Fibroblast of lung (primary cell): ENCODE data around the gene DPH5. TPM values are rescaled to one million over a fixed set of nuclear protein-coding genes. Genes with fewer than 3 reads are reported as not detected.

Source experiments
- DNase-seq, 2 donors: peaks; one replicate each; pipeline versions ENCODE4 v3.0.0 to v3.0.0-alpha.2; 2010; ENCODE audit warnings: low read depth in 2 of 2
- H2AFZ ChIP-seq: 2 replicates; pipeline ENCODE4 v1.5.1; 2012; ENCODE audit warnings: low read length, control low read depth, inconsistent platforms
- H3K27ac ChIP-seq: 2 replicates; pipeline ENCODE4 v1.5.1; 2011; ENCODE audit warnings: low read length, control low read depth; ENCODE audit not compliant: insufficient read depth
- H3K27me3 ChIP-seq: 2 replicates; pipeline ENCODE4 v1.5.1; 2011; ENCODE audit warnings: mild to moderate bottlenecking, low read length; ENCODE audit not compliant: control insufficient read depth, insufficient read depth
- H3K36me3 ChIP-seq: 2 replicates; pipeline ENCODE4 v1.5.1; 2011; ENCODE audit warnings: low read length; ENCODE audit not compliant: control insufficient read depth, insufficient read depth
- H3K4me1 ChIP-seq: 2 replicates; pipeline ENCODE4 v1.5.1; 2011; ENCODE audit warnings: low read length; ENCODE audit not compliant: control insufficient read depth, insufficient read depth; ENCODE audit errors: extremely low read depth
- H3K4me2 ChIP-seq: 2 replicates; pipeline ENCODE4 v1.5.1; 2011; ENCODE audit warnings: low read length, control low read depth; ENCODE audit not compliant: insufficient read depth; ENCODE audit errors: extremely low read depth
- H3K4me3 ChIP-seq, 4 experiments: fragments of 200-600 bp in 1 of 4; sonication (generic) in 1 of 4; replicated peaks in 1 of 4; 2 replicates each; pipeline ENCODE4 v1.5.1; 2011 to 2016; ENCODE audit warnings: low read length in 4 of 4, low read depth in 3 of 4, mild to moderate bottlenecking in 3 of 4, control low read depth in 2 of 4, inconsistent platforms in 1 of 4, mixed read lengths in 1 of 4; ENCODE audit not compliant: insufficient read depth in 1 of 4; ENCODE audit errors: control extremely low read depth in 1 of 4
- H3K79me2 ChIP-seq: 2 replicates; pipeline ENCODE4 v1.5.1; 2012; ENCODE audit warnings: mild to moderate bottlenecking, low read length, inconsistent platforms; ENCODE audit not compliant: control insufficient read depth, insufficient read depth
- H3K9ac ChIP-seq: 2 replicates; pipeline ENCODE4 v1.5.1; 2011; ENCODE audit warnings: mild to moderate bottlenecking, low read length, control low read depth; ENCODE audit not compliant: insufficient read depth
- H3K9me3 ChIP-seq: 2 replicates; pipeline ENCODE4 v1.5.1; 2012; ENCODE audit warnings: low read depth, low read length; ENCODE audit not compliant: control insufficient read depth, insufficient read depth
- H4K20me1 ChIP-seq: 2 replicates; pipeline ENCODE4 v1.5.1; 2011; ENCODE audit warnings: low read length; ENCODE audit not compliant: control insufficient read depth, insufficient read depth; ENCODE audit errors: extremely low read depth
- EZH2 ChIP-seq: IDR thresholded peaks from 2 replicates; pipeline ENCODE4 v1.5.1; 2012; ENCODE audit warnings: low read length, control low read depth, mild to moderate bottlenecking; ENCODE audit errors: missing control alignments
- polyA plus RNA-seq, 2 donors: library from polyadenylated mRNA; depleted of rRNA in 1 of 2; stranded (reverse) in 1 of 2; unstranded in 1 of 2; fragments of >200 nt; gene quantifications; 2 replicates each; pipeline ENCODE4 v1.2.1, GENCODE V29; 2011 to 2012; ENCODE audit warnings: missing spikeins in 1 of 2
- total RNA-seq: library from RNA; depleted of rRNA; stranded (reverse); fragments of >200 nt; gene quantifications from 2 replicates; pipeline ENCODE4 v1.2.1, GENCODE V29; 2014
- TF ChIP-seq, protein P1 (sequence below), 2 donors: IDR thresholded peaks in 1 of 2; conservative IDR thresholded peaks in 1 of 2; 1 replicate in 1 of 2; 2 replicates in 1 of 2; pipeline ENCODE4 v1.5.1; 2011 to 2012; ENCODE audit warnings: low read length in 2 of 2, control low read depth in 1 of 2, inconsistent platforms in 1 of 2, low read depth in 1 of 2, mild to moderate bottlenecking in 1 of 2

Gene DPH5
- total and polyA plus RNA-seq, 2 donors (not counting 1 experiment from before 2014, with no cell fraction given), result 39.8 to 40.8 TPM

DNA sequence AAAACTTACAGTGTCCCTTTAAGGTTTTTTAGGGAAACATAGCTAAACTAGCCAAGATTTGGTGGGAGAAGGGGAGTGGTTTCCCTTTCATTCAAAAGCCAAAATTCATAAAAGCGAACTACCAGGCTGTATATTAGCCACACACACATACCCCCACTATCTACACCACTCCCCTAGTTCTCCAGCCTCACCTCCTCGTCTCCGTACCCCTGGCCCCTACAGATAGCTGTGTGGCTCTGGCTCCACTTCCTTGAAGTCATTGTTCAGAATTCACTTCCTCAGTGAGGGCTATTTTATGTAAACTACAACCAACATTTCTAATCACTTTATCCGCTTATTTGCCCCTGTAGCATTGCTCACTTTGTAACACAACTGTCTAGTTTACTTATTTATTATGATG lies 5.3 kb upstream of the DPH5 start:
- no peak overlapping the region for H3K27ac ChIP-seq
- H3K4me2 ChIP-seq, result no peak overlapping the region
- no peaks in the 10 kb centered on the region for H3K9me3 ChIP-seq
- no peak overlapping the region for H3K4me3 ChIP-seq
- no peaks in the 10 kb centered on the region for H3K4me1 ChIP-seq
- H3K79me2 ChIP-seq, result peaks cover 9% of the 10 kb centered on the region
- H2AFZ ChIP-seq, result no peak overlapping the region
- H4K20me1 ChIP-seq, result no peaks in the 10 kb centered on the region
- H3K36me3 ChIP-seq, result no peaks in the 10 kb centered on the region
- no peak for TF ChIP-seq EZH2
- TF ChIP-seq, protein P1, sequence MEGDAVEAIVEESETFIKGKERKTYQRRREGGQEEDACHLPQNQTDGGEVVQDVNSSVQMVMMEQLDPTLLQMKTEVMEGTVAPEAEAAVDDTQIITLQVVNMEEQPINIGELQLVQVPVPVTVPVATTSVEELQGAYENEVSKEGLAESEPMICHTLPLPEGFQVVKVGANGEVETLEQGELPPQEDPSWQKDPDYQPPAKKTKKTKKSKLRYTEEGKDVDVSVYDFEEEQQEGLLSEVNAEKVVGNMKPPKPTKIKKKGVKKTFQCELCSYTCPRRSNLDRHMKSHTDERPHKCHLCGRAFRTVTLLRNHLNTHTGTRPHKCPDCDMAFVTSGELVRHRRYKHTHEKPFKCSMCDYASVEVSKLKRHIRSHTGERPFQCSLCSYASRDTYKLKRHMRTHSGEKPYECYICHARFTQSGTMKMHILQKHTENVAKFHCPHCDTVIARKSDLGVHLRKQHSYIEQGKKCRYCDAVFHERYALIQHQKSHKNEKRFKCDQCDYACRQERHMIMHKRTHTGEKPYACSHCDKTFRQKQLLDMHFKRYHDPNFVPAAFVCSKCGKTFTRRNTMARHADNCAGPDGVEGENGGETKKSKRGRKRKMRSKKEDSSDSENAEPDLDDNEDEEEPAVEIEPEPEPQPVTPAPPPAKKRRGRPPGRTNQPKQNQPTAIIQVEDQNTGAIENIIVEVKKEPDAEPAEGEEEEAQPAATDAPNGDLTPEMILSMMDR (conservative IDR thresholded peaks at IDR 0.05 in 1 of 2, IDR thresholded peaks at IDR 0.05 in 1 of 2; ENCODE audit: low read depth in 1 of 2, low read length in 2 of 2), result no peak
- H3K27me3 ChIP-seq, result no peaks in the 10 kb centered on the region
- no peak overlapping the region for H3K9ac ChIP-seq
- DNase-seq, result no peak

DNA sequence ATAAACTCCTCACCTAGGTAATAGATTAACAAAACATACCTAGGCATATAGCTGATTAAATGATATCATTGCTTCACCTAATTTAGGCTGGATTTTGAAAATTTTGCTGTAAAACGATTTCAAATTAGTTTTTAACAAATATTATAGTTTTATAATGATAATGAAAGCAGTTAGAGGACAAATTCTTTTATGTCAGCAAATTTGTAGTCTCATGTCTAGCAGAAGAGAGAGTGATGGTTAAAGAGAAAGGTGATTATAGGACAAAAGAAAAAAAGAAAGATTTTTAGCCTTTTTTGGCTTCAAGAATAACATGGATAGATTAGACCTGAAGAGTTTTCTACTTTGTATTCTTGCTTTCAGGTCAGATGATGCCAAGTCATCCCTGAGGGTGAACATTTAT lies 3.6 kb upstream of the DPH5 start:
- Histone ChIP-seq H3K27ac (no peak overlapping the region), H3K79me2 (peaks cover 18% of the 10 kb centered on the region), H3K9ac (no peak overlapping the region), H3K27me3 (no peaks in the 10 kb centered on the region), H3K4me2 (no peak overlapping the region), H2AFZ (no peak overlapping the region), H3K9me3 (no peaks in the 10 kb centered on the region), H3K4me3 (no peak overlapping the region), H3K36me3 (no peaks in the 10 kb centered on the region), H3K4me1 (peaks cover 6% of the 10 kb centered on the region), H4K20me1 (no peaks in the 10 kb centered on the region)
- no peak for TF ChIP-seq EZH2
- TF ChIP-seq, protein P1 (conservative IDR thresholded peaks at IDR 0.05 in 1 of 2, IDR thresholded peaks at IDR 0.05 in 1 of 2; ENCODE audit: low read depth in 1 of 2, low read length in 2 of 2), result no peak
- no peak for DNase-seq

DNA sequence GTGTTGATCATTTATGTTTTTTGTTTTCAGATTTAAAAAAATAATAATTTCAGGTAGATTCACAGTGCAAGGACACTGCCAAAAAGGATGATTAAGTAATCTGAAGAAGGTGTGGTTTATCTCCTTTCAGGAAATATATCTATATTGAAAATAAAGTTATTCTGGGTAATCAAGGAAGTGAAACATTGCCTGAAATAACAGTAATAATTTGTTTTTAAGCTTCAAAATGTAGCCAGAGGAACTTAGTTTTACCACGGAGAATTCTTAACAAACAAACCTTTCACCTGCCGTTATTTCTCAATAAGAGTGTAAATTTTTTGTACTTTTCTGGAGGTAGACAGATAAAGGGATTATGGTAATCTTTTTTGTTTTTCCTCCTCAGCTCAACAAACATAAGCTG lies 2.9 kb upstream of the DPH5 start:
- Histone ChIP-seq H3K4me3 (no peak overlapping the region), H3K9me3 (no peaks in the 10 kb centered on the region), H3K27ac (no peak overlapping the region), H2AFZ (no peak overlapping the region), H3K27me3 (no peaks in the 10 kb centered on the region), H3K4me1 (peaks cover 6% of the 10 kb centered on the region), H3K4me2 (no peak overlapping the region), H3K9ac (no peak overlapping the region), H4K20me1 (no peaks in the 10 kb centered on the region), H3K79me2 (peaks cover 18% of the 10 kb centered on the region), H3K36me3 (no peaks in the 10 kb centered on the region)
- DNase-seq, result no peak
- TF ChIP-seq, protein P1 (conservative IDR thresholded peaks at IDR 0.05 in 1 of 2, IDR thresholded peaks at IDR 0.05 in 1 of 2; ENCODE audit: low read depth in 1 of 2, low read length in 2 of 2), result no peak
- TF ChIP-seq EZH2, result no peak
